ENCODE results near the gene CAMK4.

The CAMK4 gene

DNA sequence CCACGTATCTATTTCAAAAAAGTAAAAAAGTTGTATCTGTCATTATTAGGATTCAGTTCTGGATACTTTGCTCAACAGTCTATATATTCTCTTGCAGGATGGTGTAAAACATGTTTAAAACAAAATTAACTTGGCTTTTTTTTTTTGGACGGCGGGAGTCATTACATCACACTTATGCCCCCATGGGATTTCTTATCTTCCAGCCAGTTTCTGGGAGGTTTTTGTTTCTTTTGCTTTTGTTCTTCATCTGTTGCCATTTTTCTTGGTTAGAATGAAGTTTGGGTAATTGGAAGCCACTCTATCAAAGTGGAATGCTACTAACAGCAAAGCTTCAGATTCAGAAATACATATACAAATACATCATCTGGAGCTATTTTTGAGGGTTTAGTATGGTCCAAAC is 289.9 kb downstream of the CAMK4 start:
- H3K27me3 ChIP-seq (ENCODE audit: control insufficient read depth, insufficient read depth, low read length): no peaks in the 10 kb centered on the region
- no peaks in the 10 kb centered on the region for H3K36me3 ChIP-seq (ENCODE audit: control insufficient read depth, insufficient read depth, low read length)
- WGBS (ENCODE audit: insufficient coverage, insufficient read length): no CpG with 5 or more reads among the region's 3 CpGs
- H3K4me3 ChIP-seq (ENCODE audit: low read length): no peak overlapping the region
- H3K9me3 ChIP-seq (ENCODE audit: control insufficient read depth, insufficient read depth, low read length): no peaks in the 10 kb centered on the region
- no peaks in the 10 kb centered on the region for H3K4me1 ChIP-seq (ENCODE audit: control insufficient read depth, insufficient read depth, low read length)
- DNase-seq (ENCODE audit: low read depth, low spot score): no peak
- H3K27ac ChIP-seq (ENCODE audit: low read length): no peak overlapping the region

DNA sequence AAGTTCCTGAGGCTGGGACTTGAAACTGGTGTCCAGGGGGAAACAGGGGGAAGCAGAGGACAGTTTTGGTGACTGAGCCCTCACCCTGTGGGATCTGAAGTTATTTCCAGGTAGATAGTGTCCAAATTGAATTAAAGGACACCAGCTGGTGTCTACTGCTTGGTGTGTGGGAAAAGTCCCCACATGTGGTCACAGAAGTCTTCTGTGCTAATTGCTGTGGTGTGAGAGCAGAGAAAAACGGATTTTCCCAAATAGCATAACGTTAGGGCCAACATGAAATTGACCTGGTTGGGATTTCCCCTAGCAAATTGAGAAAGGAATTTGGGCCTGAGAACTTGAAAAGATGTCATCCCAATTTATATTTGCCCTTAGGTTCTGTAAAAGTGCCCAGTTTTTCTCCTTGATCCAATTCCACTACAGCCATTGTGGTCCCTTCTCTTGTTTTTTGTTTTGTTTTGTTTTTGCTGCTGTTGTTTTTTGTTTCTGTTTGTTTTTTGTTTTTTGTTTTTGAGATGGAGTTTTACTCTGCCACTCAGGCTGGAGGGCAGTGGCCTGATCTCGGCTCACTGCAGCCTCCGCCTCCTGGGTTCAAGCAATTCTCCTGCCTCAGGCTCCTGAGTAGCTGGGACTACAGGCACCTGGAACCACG is 293.8 kb downstream of the CAMK4 start:
- Histone ChIP-seq H3K36me3 (ENCODE audit: control insufficient read depth, insufficient read depth, low read length) (no peaks in the 10 kb centered on the region), H3K4me1 (ENCODE audit: control insufficient read depth, insufficient read depth, low read length) (no peaks in the 10 kb centered on the region), H3K9me3 (ENCODE audit: control insufficient read depth, insufficient read depth, low read length) (no peaks in the 10 kb centered on the region), H3K27ac (ENCODE audit: low read length) (no peak overlapping the region), H3K27me3 (ENCODE audit: control insufficient read depth, insufficient read depth, low read length) (no peaks in the 10 kb centered on the region), H3K4me3 (ENCODE audit: low read length) (no peak overlapping the region)
- no peak for DNase-seq (ENCODE audit: low read depth, low spot score)
- WGBS (ENCODE audit: insufficient coverage, insufficient read length): no CpG with 5 or more reads among the region's 5 CpGs

DNA sequence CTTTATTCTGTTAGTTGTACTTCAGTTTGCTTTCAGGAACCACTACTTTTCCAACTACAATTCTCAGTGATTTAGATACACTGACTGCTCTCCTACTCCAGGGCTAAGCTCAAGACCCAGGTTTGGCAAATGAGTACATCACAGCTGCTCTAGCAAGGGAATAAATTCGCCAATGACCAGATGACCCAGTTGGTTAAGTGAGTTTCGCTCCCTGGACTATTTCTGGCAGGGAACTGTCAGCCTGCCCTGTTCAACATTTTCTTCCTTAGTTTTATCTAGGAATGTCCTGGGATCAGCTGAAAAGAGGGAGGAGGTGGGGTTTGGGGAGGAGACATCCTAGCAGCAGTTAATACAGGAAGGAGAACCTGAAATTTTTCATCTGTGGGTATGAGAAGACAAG is 294.6 kb downstream of the CAMK4 start:
- H3K27me3 ChIP-seq (ENCODE audit: control insufficient read depth, insufficient read depth, low read length): no peaks in the 10 kb centered on the region
- no peaks in the 10 kb centered on the region for H3K36me3 ChIP-seq (ENCODE audit: control insufficient read depth, insufficient read depth, low read length)
- no peak for DNase-seq (ENCODE audit: low read depth, low spot score)
- no CpG with 5 or more reads among the region's 2 CpGs for WGBS (ENCODE audit: insufficient coverage, insufficient read length)
- H3K4me1 ChIP-seq (ENCODE audit: control insufficient read depth, insufficient read depth, low read length): no peaks in the 10 kb centered on the region
- H3K4me3 ChIP-seq (ENCODE audit: low read length): no peak overlapping the region
- H3K9me3 ChIP-seq (ENCODE audit: control insufficient read depth, insufficient read depth, low read length): no peaks in the 10 kb centered on the region
- no peak overlapping the region for H3K27ac ChIP-seq (ENCODE audit: low read length)

DNA sequence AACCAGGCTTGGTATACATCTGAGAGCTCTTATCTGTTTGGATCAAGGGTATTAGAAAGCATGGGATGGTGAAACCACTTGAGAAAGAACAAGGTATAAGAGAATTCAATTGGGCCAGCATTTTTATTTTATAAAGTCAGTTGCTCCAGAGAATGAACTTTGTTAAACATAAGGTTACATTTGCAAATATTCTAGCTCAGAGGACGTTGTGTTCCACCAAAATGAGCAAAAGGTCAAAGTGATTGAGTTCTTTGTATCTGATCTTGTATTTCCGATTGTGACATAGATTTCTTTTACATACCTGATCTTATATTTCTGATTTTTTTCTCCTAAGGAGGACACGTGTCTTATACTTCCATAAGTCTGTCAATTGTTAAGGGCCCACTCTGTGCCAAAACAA is 296.7 kb downstream of the CAMK4 start:
- DNase-seq (ENCODE audit: low read depth, low spot score): no peak
- H3K27ac ChIP-seq (ENCODE audit: low read length): no peak overlapping the region
- H3K36me3 ChIP-seq (ENCODE audit: control insufficient read depth, insufficient read depth, low read length): no peaks in the 10 kb centered on the region
- no peaks in the 10 kb centered on the region for H3K9me3 ChIP-seq (ENCODE audit: control insufficient read depth, insufficient read depth, low read length)
- H3K4me1 ChIP-seq (ENCODE audit: control insufficient read depth, insufficient read depth, low read length): no peaks in the 10 kb centered on the region
- no peak overlapping the region for H3K4me3 ChIP-seq (ENCODE audit: low read length)
- WGBS (ENCODE audit: insufficient coverage, insufficient read length): no CpG with 5 or more reads among the region's 3 CpGs
- H3K27me3 ChIP-seq (ENCODE audit: control insufficient read depth, insufficient read depth, low read length): no peaks in the 10 kb centered on the region

DNA sequence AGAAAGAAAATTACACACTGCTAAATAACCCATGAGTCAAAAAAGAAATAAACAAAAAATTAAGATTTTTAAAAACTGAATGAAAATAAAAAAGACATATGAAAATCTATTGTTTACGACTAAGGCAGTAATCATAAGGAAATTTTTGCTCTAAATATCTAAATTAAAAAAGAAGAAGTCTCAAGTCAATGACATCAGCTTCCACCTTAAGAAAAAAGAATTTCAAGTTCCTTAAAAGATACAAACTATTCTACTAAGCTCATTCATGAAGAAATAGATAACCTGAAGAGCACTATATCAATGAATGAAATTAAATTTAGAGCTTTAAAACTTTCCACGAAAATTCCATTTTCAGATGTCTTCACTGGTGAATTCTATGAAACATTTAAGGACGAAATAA is 303.9 kb downstream of the CAMK4 start:
- Histone ChIP-seq H3K36me3 (ENCODE audit: control insufficient read depth, insufficient read depth, low read length) (no peaks in the 10 kb centered on the region), H3K4me3 (ENCODE audit: low read length) (no peak overlapping the region), H3K27ac (ENCODE audit: low read length) (no peak overlapping the region), H3K27me3 (ENCODE audit: control insufficient read depth, insufficient read depth, low read length) (no peaks in the 10 kb centered on the region), H3K4me1 (ENCODE audit: control insufficient read depth, insufficient read depth, low read length) (no peaks in the 10 kb centered on the region), H3K9me3 (ENCODE audit: control insufficient read depth, insufficient read depth, low read length) (no peaks in the 10 kb centered on the region)
- DNase-seq (ENCODE audit: low read depth, low spot score): no peak
- no CpG with 5 or more reads among the region's 3 CpGs for WGBS (ENCODE audit: insufficient coverage, insufficient read length)

DNA sequence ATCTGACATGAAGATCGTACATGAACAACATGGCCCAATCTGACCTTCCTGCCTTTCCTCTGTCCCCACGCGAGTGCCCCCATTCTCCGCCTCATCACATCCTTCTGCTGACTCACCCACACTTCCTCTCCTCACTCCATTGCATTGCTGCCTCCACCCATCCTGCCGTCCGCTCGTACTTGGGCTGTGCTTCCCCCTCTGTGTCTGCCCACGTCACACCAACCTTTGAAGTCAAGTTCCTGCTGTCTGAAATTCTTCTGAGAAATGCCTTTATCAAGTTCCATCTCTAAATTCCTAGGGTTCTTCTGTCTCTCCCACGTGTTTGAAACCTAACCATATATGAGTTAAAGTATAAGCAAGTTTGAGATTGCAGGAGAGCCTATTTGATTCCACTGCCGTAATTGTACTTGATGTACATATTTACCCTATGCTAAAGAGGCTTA is 306.1 kb downstream of the CAMK4 start:
- no CpG with 5 or more reads among the region's 10 CpGs for WGBS (ENCODE audit: insufficient coverage, insufficient read length)

DNA sequence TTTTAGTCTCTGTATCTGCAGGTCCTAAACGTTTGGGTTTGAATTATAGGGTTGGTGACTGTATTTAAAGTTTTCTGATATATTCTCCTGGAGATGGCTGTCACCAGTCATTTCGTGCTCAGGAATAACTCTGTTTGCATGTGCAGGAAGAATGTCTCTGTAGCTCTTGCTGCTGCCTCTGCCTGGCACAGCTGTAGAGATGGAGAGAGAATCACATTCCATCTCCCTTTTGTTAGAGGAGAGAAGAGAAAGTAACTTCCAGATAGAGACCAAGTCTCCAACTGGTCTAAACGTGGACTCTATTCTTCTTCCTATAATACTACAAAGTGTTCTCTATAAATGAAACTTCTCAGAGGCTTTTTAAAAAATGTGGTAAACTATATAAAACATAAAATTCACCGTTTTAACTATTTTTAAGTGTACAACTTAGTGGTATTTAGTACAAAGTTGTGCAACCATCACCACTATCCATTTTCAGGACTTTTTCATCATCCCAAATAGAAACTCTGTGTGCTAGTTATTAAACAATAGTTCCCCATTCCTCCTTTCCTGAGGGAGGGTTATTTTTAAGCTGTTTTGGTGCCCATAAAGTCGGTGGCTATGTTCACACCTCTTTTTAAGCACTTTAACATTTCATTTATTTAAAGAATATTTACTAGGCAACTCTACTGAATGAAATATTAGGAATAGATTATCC is 308.9 kb downstream of the CAMK4 start:
- H3K27ac ChIP-seq (ENCODE audit: low read length): no peak overlapping the region

More for the DNA sequence above, 306.1 kb downstream of the CAMK4 start:
- Histone ChIP-seq H3K27ac (ENCODE audit: low read length) (no peak overlapping the region), H3K27me3 (ENCODE audit: control insufficient read depth, insufficient read depth, low read length) (no peaks in the 10 kb centered on the region), H3K4me3 (ENCODE audit: low read length) (no peak overlapping the region), H3K9me3 (ENCODE audit: control insufficient read depth, insufficient read depth, low read length) (no peaks in the 10 kb centered on the region), H3K36me3 (ENCODE audit: control insufficient read depth, insufficient read depth, low read length) (no peaks in the 10 kb centered on the region; the same call in 1 of the 2 replicates), H3K4me1 (ENCODE audit: control insufficient read depth, insufficient read depth, low read length) (no peaks in the 10 kb centered on the region)
- DNase-seq (ENCODE audit: low read depth, low spot score): no peak

DNA sequence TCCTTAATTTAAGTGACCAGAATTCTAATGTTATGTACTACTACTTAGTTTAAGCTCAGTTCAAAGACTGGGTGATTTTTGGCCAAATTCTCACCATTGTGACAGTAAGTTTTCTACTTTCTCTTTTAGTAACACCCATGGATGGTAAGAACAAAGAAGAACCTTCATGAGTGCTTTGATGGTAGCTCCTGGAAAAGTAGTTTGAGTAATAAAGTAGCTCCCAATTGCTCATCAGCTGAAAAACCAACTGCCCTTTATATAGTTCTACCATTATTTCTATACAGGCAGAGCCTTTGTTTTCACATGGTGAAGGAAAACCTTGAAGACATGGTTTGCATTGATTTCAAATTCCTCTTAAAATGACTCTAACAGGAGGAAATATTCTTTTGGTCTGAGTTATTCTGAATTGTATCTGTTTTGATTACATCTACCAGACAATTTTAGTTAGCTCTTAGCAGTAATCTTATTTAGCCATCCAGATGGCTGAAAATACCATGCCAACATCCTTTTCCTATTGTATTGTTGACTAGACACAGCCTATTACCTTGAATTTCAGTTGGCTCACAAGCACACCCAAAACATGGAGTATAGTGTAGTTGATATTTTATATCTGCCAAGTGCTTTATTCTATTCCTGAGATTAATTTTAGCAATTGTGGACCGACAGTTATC is 311.8 kb downstream of the CAMK4 start:
- H3K27me3 ChIP-seq (ENCODE audit: control insufficient read depth, insufficient read depth, low read length): no peaks in the 10 kb centered on the region
- no peak overlapping the region for H3K27ac ChIP-seq (ENCODE audit: low read length)
- H3K9me3 ChIP-seq (ENCODE audit: control insufficient read depth, insufficient read depth, low read length): no peaks in the 10 kb centered on the region
- no peak overlapping the region for H3K4me3 ChIP-seq (ENCODE audit: low read length)
- H3K4me1 ChIP-seq (ENCODE audit: control insufficient read depth, insufficient read depth, low read length): no peaks in the 10 kb centered on the region
- H3K36me3 ChIP-seq (ENCODE audit: control insufficient read depth, insufficient read depth, low read length): no peaks in the 10 kb centered on the region; the same call in 1 of the 2 replicates
- no CpG with 5 or more reads among the region's 1 CpG for WGBS (ENCODE audit: insufficient coverage, insufficient read length)
- no peak for DNase-seq (ENCODE audit: low read depth, low spot score)

More for the DNA sequence above, 308.9 kb downstream of the CAMK4 start:
- H3K27me3 ChIP-seq (ENCODE audit: control insufficient read depth, insufficient read depth, low read length): no peaks in the 10 kb centered on the region
- H3K9me3 ChIP-seq (ENCODE audit: control insufficient read depth, insufficient read depth, low read length): no peaks in the 10 kb centered on the region
- H3K36me3 ChIP-seq (ENCODE audit: control insufficient read depth, insufficient read depth, low read length): no peaks in the 10 kb centered on the region; the same call in 1 of the 2 replicates
- H3K4me1 ChIP-seq (ENCODE audit: control insufficient read depth, insufficient read depth, low read length): no peaks in the 10 kb centered on the region
- H3K4me3 ChIP-seq (ENCODE audit: low read length): no peak overlapping the region
- no CpG with 5 or more reads among the region's 5 CpGs for WGBS (ENCODE audit: insufficient coverage, insufficient read length)
- DNase-seq (ENCODE audit: low read depth, low spot score): no peak

DNA sequence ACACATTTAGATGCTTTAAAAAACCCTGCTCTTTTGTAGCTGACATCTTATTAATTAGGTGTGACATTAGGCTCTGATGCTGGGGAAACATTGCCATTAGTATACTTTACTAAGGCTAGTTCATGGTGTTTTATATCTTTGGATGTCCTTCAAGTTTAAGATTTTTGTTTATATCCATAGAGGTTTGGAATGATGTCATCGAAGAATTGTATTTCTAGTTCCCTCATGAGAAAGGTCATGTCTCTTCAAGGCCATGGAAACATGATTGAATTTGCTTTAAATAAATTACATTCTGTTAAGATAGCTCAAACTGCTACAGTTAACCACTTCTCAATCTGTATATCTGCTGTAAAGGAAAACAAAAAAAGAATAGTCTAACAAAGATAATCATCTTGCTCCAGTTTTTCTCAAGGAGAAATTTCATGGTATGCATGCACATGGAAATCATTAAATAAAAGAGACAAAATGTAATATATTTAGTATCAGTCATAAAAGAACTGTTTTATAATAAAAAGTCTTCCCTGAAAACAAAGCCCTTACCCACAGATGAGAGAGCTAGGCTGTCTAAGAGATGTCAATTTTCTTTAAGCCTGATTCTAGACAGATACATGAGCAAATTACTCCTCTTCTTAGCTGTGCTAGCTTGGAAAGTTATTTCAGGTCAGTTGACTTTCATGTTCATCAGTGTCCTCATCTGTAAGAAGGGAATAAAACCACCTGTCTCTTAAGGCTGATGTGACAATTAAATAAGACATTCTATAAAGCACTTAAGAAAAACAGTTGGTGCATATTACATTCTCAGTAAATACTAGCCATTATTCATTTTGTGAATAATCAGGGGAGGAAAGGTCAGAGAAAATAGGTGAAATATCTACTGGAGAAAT is 313.2 kb downstream of the CAMK4 start:
- Histone ChIP-seq H3K27ac (ENCODE audit: low read length) (no peak overlapping the region), H3K4me3 (ENCODE audit: low read length) (no peak overlapping the region), H3K27me3 (ENCODE audit: control insufficient read depth, insufficient read depth, low read length) (no peaks in the 10 kb centered on the region), H3K36me3 (ENCODE audit: control insufficient read depth, insufficient read depth, low read length) (no peaks in the 10 kb centered on the region; the same call in 1 of the 2 replicates), H3K9me3 (ENCODE audit: control insufficient read depth, insufficient read depth, low read length) (no peaks in the 10 kb centered on the region), H3K4me1 (ENCODE audit: control insufficient read depth, insufficient read depth, low read length) (no peaks in the 10 kb centered on the region)
- no peak for DNase-seq (ENCODE audit: low read depth, low spot score)
- WGBS (ENCODE audit: insufficient coverage, insufficient read length): no CpG with 5 or more reads among the region's 1 CpG
